Heart left ventricle (tissue), 16 donors: ENCODE results near the gene GNB1L. TPM values are rescaled to one million over a fixed set of nuclear protein-coding genes. Genes with fewer than 3 reads are reported as not detected.

Experiments used
- ATAC-seq, 4 donors: fragments of 200-7000 bp; cut with Tn5 transposase; one replicate each; pipeline ENCODE4 v1.9.1; 2020 to 2022; ENCODE audit warnings: moderate library complexity in 4 of 4, mild to moderate bottlenecking in 3 of 4, moderate number of reproducible peaks in 1 of 4
- DNase-seq, 5 donors: peaks; one replicate each; pipeline ENCODE4 v3.0.0-alpha.2; 2020
- H3K27ac ChIP-seq, 12 donors: fragments of 200-600 bp; sonication (generic) in 4 of 12; one replicate each; pipeline versions ENCODE4 v1.5.0 to v1.8.0; 2016 to 2022; ENCODE audit warnings: mild to moderate bottlenecking in 2 of 12
- H3K27me3 ChIP-seq, 9 donors: fragments of 200-600 bp; sonication (generic) in 2 of 9; one replicate each; pipeline versions ENCODE4 v1.5.1 to v1.8.0; 2016 to 2022; ENCODE audit warnings: mild to moderate bottlenecking in 3 of 9
- H3K36me3 ChIP-seq, 9 donors: fragments of 200-600 bp; sonication (generic) in 2 of 9; one replicate each; pipeline versions ENCODE4 v1.5.0 to v1.8.0; 2018 to 2022; ENCODE audit warnings: mild to moderate bottlenecking in 2 of 9
- H3K4me1 ChIP-seq, 12 donors: fragments of 200-600 bp; sonication (generic) in 4 of 12; one replicate each; pipeline versions ENCODE4 v1.5.0 to v1.8.0; 2016 to 2022; ENCODE audit warnings: mild to moderate bottlenecking in 3 of 12
- H3K4me3 ChIP-seq, 12 donors: fragments of 200-600 bp; sonication (generic) in 4 of 12; one replicate each; pipeline versions ENCODE4 v1.5.0 to v1.8.0; 2017 to 2022; ENCODE audit warnings: mild to moderate bottlenecking in 9 of 12, moderate library complexity in 4 of 12
- H3K9me3 ChIP-seq, 12 donors: fragments of 200-600 bp; sonication (generic) in 4 of 12; one replicate each; pipeline versions ENCODE4 v1.5.0 to v1.8.0; 2016 to 2022; ENCODE audit warnings: mild to moderate bottlenecking in 1 of 12
- CTCF ChIP-seq, 12 donors: fragments of 200-600 bp; sonication (generic) in 4 of 12; IDR thresholded peaks; one replicate each; pipeline versions ENCODE4 v1.5.0 to v1.8.0; 2018 to 2022; ENCODE audit warnings: antibody characterized with exemption in 12 of 12, mild to moderate bottlenecking in 5 of 12
- POLR2A ChIP-seq, 2 donors: fragments of 450-650 bp; IDR thresholded peaks; one replicate each; pipeline ENCODE4 v1.6.1; 2017; ENCODE audit warnings: antibody characterized with exemption in 2 of 2, mild to moderate bottlenecking in 2 of 2, moderate library complexity in 2 of 2
- WGBS, 4 donors: extraction: QIAGEN DNeasy Blood & Tissue Kit in 2 of 4; methylation state at CpG; one replicate each; pipeline versions ENCODE4 v1.1.5 to v1.1.7; 2013 to 2018; 5-methylcytosine and 5-hydroxymethylcytosine counted together
- intact Hi-C, 10 donors: fragments of 100-400 bp; cut with DNase I; formaldehyde crosslinking; loops; one replicate each; pipeline versions ENCODE4 v1.11.1 to v1.14.2; 2022
- polyA plus RNA-seq, 2 donors: library from polyadenylated mRNA; stranded (reverse); fragments of 200-250 nt; gene quantifications; one replicate each; pipeline ENCODE4 v1.2.3, GENCODE V29; 2013
- total RNA-seq, 9 donors: library from RNA; depleted of rRNA in 2 of 9; stranded (reverse); fragments of >200 nt in 2 of 9; fragmentation: NEBNext Ultra II Directional in 3 of 9; extraction: Animal tissue kit (Norgen Biotek cat#: 25700) in 3 of 9; gene quantifications; one replicate each; pipeline versions ENCODE4 v1.1.0 to v1.2.4, GENCODE V29; 2016 to 2023
- donor health status: ischemic (EF 13 %, LVEDD 7.1; RV severe dilation, severe dysfunction).
- donor health status: healthy with polysubstance abuse.
- donor health status: DM: no; HTN: yes; CAD: no.
- donor health status: DM: no; HTN: no; CAD: no.
- donor health status: ischemic (EF 25% LVEDD 6.9; RV normal size, moderate dysfunction).
- donor health status: ischemic (EF 25% LVEDD 5.7; RV mildly dilated, moderate dysfunction).
- donor health status: healthy.
- donor health status: DM: yes; HTN: yes; CAD: no.
- donor health status: ischemic (EF 35%, LVEDD 5.7; RV mildly dilated, moderate dysfunction).
- donor health status: nonischemic (EF 11% LVEDD 7.7; RV severe dilation, severe dysfunction).
- donor health status: DM: yes; HTN: yes; CAD: no.
- donor health status: PGD.
- donor health status: ischemic (EF 29% LVEDD 5.4; RV normal size, mild dysfunction).
- donor health status: nonischemic (EF 23%, LVEDD 6.1; RV moderate dilation, normal function).

The GNB1L gene
- total and polyA plus RNA-seq, 11 donors: 1.6 to 9.2 (median 2.4) TPM

- H3K36me3 ChIP-seq: no peaks in the 10 kb centered on the region
- WGBS, 4 donors: 78 to 82% (median 79%) methylated on average over 21 to 30 of the region's 30 CpGs
- DNase-seq (peak in 3 of 5 donors; percentile 15 to 54 (median 41)), ATAC-seq (peak; percentile 25 to 56 (median 32))
- no peaks in the 10 kb centered on the region for H3K9me3 ChIP-seq
- TF ChIP-seq POLR2A (IDR thresholded peaks at IDR 0.05) (no peak), CTCF (IDR thresholded peaks at IDR 0.05) (no peak)
- H3K4me3 ChIP-seq: no peak overlapping the region
- H3K27ac ChIP-seq: no peak overlapping the region
- intact Hi-C loops: no loop called here
- H3K27me3 ChIP-seq: no peaks in the 10 kb centered on the region
- H3K4me1 ChIP-seq: peaks cover 0 to 16% (median 7%) of the 10 kb centered on the region in 12 donors
These were observed 15.7 kb upstream of the GNB1L start for GRCh38 chr22:19870153-19871022.

- Histone ChIP-seq H3K9me3 (no peaks in the 10 kb centered on the region), H3K27me3 (no peaks in the 10 kb centered on the region), H3K4me3 (no peak overlapping the region), H3K36me3 (no peaks in the 10 kb centered on the region), H3K4me1 (peaks cover 0 to 11% (median 5%) of the 10 kb centered on the region in 12 donors), H3K27ac (no peak overlapping the region)
- ATAC-seq: no peak
- peak in 1 of 5 donors; percentile 8 for DNase-seq
- 86 to 97% (median 95%) methylated on average over 9 to 12 of the region's 12 CpGs for WGBS, 4 donors
- intact Hi-C loops: no loop called here
- TF ChIP-seq POLR2A (IDR thresholded peaks at IDR 0.05) (no peak), CTCF (IDR thresholded peaks at IDR 0.05) (no peak)
These were observed 15.0 kb upstream of the GNB1L start for GRCh38 chr22:19869497-19870152.

- Histone ChIP-seq H3K4me3 (no peak overlapping the region), H3K4me1 (peaks cover 0 to 4% (median 0%) of the 10 kb centered on the region in 12 donors), H3K9me3 (no peaks in the 10 kb centered on the region), H3K27ac (no peak overlapping the region), H3K36me3 (no peaks in the 10 kb centered on the region), H3K27me3 (no peaks in the 10 kb centered on the region)
- intact Hi-C loops: no loop called here
- no peak for ATAC-seq
- 80 to 87% (median 84%) methylated on average over 16 to 23 of the region's 23 CpGs for WGBS, 4 donors
- TF ChIP-seq POLR2A (IDR thresholded peaks at IDR 0.05): no peak
- TF ChIP-seq CTCF (IDR thresholded peaks at IDR 0.05): no peak
- peak in 3 of 5 donors; percentile 12 to 22 (median 15) for DNase-seq
These were observed 14.2 kb upstream of the GNB1L start for GRCh38 chr22:19868773-19869471.

- Histone ChIP-seq H3K27me3 (no peaks in the 10 kb centered on the region), H3K4me1 (no peaks in the 10 kb centered on the region), H3K27ac (no peak overlapping the region), H3K4me3 (no peak overlapping the region), H3K9me3 (no peaks in the 10 kb centered on the region), H3K36me3 (no peaks in the 10 kb centered on the region)
- WGBS, 4 donors: 87 to 97% (median 93%) methylated on average over 3 of the region's 3 CpGs
- no peak for ATAC-seq
- intact Hi-C loops: no loop called here
- TF ChIP-seq POLR2A (IDR thresholded peaks at IDR 0.05): no peak
- TF ChIP-seq CTCF (IDR thresholded peaks at IDR 0.05): no peak
- DNase-seq: no peak
These were observed 13.7 kb upstream of the GNB1L start for GRCh38 chr22:19868333-19868732.
